22Rv1 (cell line): Measurements from ENCODE around the gene MOB1A.
A peak's percentile ranks its signal among the peaks of the same experiment; 100 is the strongest.

Experiments used
- H3K27ac ChIP-seq: fragments of 450-650 bp; 2 replicates; pipeline ENCODE4 v1.5.1; 2017
- ZFX ChIP-seq: fragments of 450-650 bp; IDR thresholded peaks from 2 replicates; pipeline ENCODE4 v1.6.1; 2017; ENCODE audit warnings: antibody characterized with exemption, borderline replicate concordance
- TF ChIP-seq, protein P1 (sequence below): fragments of 450-650 bp; IDR thresholded peaks from 2 replicates; pipeline ENCODE4 v1.5.1; 2017; ENCODE audit warnings: mild to moderate bottlenecking

Gene MOB1A

DNA sequence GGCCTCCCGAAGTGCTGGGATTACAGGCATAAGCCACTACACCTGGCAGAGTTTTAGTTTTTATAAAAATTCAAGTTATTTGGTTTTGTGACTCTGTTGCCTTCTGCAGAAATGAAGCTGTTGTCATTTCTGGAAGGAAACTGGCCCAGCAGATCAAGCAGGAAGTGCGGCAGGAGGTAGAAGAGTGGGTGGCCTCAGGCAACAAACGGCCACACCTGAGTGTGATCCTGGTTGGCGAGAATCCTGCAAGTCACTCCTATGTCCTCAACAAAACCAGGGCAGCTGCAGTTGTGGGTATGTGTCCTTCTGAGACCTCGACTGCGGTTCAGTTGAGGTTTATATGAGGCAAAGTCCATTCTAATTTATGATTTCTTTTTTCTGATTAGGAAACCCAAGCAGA lies 26.9 kb upstream of the MOB1A start:
- no peak for TF ChIP-seq ZFX
- TF ChIP-seq, protein P1, sequence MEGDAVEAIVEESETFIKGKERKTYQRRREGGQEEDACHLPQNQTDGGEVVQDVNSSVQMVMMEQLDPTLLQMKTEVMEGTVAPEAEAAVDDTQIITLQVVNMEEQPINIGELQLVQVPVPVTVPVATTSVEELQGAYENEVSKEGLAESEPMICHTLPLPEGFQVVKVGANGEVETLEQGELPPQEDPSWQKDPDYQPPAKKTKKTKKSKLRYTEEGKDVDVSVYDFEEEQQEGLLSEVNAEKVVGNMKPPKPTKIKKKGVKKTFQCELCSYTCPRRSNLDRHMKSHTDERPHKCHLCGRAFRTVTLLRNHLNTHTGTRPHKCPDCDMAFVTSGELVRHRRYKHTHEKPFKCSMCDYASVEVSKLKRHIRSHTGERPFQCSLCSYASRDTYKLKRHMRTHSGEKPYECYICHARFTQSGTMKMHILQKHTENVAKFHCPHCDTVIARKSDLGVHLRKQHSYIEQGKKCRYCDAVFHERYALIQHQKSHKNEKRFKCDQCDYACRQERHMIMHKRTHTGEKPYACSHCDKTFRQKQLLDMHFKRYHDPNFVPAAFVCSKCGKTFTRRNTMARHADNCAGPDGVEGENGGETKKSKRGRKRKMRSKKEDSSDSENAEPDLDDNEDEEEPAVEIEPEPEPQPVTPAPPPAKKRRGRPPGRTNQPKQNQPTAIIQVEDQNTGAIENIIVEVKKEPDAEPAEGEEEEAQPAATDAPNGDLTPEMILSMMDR: no peak
- H3K27ac ChIP-seq: peak overlapping the region; percentile 86

DNA sequence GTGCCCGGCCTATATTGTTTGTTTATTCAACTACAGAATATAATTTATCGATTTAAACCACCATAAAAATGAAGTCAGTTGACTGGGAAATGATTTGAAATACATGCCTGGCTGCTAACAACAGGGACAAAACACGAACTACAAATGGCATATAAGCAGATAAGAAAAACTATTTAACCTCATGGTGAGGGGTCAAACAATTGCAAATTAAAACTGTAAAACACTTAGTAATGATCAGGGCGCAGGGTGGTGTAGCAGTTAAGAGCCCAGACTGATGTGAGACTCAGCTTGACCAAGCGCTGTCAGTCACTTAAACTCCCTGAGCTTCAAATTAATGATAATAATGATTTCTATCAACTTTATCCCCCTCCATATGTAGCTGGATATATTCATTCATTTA lies 26.4 kb upstream of the MOB1A start:
- H3K27ac ChIP-seq: peak overlapping the region; percentile 86

DNA sequence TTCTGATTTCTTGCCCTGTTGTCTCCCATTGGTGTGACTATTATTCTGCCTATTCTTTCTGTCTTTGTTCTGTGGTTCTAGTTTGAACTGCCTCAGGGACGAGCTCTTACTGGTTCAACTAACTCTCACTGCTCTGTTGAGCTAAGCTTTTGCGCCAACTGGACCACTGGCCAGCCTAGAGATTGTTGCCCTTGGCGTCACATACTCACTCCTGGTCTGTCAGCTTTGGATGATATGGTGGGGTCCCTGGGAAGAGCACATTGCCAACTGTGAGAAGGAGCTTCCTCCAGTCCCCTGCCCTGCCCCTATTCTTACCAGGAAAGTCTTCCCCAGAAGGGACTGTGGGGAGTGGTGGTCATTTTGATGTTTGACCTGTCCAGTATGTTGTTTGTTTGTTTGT lies 25.8 kb upstream of the MOB1A start:
- H3K27ac ChIP-seq: peak overlapping the region; percentile 86
- TF ChIP-seq, protein P1: no peak
- no peak for TF ChIP-seq ZFX

More for the DNA sequence above, 26.4 kb upstream of the MOB1A start:
- TF ChIP-seq, protein P1: no peak
- TF ChIP-seq ZFX: no peak

DNA sequence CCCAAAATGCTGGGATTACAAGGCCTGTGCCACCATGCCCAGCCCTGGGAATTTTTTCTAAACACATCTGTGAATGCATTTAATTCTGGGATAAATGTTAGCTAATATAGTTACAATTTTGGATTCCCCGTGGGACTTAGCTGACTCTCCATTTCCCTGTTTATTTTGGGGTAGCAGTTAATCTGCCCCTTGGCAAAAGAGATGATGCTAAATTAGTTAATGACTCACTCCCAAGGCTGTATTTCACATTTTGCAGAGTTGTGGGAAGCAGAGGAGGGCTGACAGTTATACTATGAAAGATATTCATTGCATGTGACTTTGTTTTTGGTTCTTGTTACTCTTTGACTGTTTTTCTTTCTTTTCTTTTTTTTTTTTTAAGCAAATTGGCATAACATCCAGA lies 22.9 kb upstream of the MOB1A start:
- TF ChIP-seq, protein P1: no peak
- TF ChIP-seq ZFX: no peak
- H3K27ac ChIP-seq: peak overlapping the region; percentile 89; the same call in 1 of the 2 replicates

DNA sequence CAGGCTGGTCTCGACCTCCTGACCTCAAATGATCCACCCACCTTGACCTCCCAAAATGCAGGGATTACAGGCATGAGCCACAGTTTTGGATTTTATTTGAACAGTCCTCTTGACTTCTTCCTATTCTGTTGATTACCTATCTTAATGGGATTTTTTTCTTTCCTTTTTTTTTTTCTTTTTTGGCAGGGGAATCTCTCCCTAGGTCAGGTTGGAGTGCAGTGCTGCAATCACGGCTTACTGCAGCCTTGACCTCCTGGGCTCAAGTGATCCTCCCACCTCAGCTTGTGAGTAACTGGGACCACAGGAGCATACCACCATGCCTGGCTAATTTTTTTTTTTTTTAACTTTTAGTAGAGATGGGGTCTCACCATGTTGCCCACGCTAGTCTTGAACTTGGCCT lies 22.5 kb upstream of the MOB1A start:
- TF ChIP-seq ZFX: no peak
- TF ChIP-seq, protein P1: no peak
- peak overlapping the region; percentile 89; the same call in 1 of the 2 replicates for H3K27ac ChIP-seq

DNA sequence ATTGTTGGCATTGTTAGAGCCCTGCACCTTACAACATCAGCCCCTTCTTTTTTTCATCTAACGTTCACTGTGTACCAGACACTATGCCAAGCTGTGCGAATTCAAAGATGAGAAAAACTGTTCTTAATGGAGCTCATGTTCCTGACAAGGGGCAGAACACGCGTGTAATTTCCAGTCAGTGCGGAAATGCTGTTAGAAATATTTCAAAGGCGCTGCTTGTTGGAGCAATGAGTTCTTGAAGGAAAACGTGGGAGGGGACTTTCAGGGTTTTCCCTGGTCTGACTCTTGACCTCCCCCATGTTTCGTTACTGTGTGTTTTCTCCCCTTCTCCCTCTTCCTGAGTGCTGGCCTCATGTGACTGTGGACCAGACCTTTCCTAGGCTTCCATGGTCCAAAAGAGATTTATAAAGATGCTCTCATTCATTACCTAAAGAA lies 21.2 kb upstream of the MOB1A start:
- peak overlapping the region; percentile 89 for H3K27ac ChIP-seq
- TF ChIP-seq, protein P1: no peak
- no peak for TF ChIP-seq ZFX

DNA sequence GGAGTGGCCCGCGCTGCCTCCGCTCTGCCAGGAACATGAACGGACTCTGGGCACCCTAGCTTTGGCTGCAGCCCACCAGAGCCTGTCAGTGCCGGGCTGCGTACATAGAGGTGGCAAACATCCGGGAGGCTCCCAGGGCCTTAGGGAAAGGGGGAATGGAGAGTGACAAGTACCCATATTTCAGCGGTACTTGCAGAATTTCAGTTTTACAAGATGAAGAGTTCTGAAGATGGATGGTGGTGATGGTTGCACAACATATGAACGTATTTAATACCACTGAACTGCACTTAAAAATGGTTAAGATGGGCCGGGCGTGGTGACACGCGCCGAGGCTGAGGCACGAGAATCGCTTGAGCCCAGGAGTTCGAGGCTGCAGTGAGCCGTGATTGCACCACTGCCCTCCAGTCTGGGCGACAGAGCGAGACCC lies 20.6 kb upstream of the MOB1A start:
- peak overlapping the region; percentile 89 for H3K27ac ChIP-seq
- TF ChIP-seq ZFX: no peak
- TF ChIP-seq, protein P1: peak; percentile 28
